Fibroblast of lung (primary cell): ENCODE data around the gene PRR5L.

Experiments
- EZH2 ChIP-seq: IDR thresholded peaks from 2 replicates; pipeline ENCODE4 v1.5.1; 2012; ENCODE audit warnings: low read length, control low read depth, mild to moderate bottlenecking; ENCODE audit errors: missing control alignments
- TF ChIP-seq, protein P1 (sequence below), 2 donors: IDR thresholded peaks in 1 of 2; conservative IDR thresholded peaks in 1 of 2; 1 replicate in 1 of 2; 2 replicates in 1 of 2; pipeline ENCODE4 v1.5.1; 2011 to 2012; ENCODE audit warnings: low read length in 2 of 2, control low read depth in 1 of 2, inconsistent platforms in 1 of 2, low read depth in 1 of 2, mild to moderate bottlenecking in 1 of 2

- TF ChIP-seq, protein P1, sequence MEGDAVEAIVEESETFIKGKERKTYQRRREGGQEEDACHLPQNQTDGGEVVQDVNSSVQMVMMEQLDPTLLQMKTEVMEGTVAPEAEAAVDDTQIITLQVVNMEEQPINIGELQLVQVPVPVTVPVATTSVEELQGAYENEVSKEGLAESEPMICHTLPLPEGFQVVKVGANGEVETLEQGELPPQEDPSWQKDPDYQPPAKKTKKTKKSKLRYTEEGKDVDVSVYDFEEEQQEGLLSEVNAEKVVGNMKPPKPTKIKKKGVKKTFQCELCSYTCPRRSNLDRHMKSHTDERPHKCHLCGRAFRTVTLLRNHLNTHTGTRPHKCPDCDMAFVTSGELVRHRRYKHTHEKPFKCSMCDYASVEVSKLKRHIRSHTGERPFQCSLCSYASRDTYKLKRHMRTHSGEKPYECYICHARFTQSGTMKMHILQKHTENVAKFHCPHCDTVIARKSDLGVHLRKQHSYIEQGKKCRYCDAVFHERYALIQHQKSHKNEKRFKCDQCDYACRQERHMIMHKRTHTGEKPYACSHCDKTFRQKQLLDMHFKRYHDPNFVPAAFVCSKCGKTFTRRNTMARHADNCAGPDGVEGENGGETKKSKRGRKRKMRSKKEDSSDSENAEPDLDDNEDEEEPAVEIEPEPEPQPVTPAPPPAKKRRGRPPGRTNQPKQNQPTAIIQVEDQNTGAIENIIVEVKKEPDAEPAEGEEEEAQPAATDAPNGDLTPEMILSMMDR (conservative IDR thresholded peaks at IDR 0.05 in 1 of 2, IDR thresholded peaks at IDR 0.05 in 1 of 2; ENCODE audit: low read depth in 1 of 2, low read length in 2 of 2) = no peak
- TF ChIP-seq EZH2 = peak; percentile 29
Observed at GRCh38 chr11:36376009-36376887, 80.2 kb downstream of the PRR5L start.
